ENCODE measurements around the gene AK5.

The AK5 gene

DNA sequence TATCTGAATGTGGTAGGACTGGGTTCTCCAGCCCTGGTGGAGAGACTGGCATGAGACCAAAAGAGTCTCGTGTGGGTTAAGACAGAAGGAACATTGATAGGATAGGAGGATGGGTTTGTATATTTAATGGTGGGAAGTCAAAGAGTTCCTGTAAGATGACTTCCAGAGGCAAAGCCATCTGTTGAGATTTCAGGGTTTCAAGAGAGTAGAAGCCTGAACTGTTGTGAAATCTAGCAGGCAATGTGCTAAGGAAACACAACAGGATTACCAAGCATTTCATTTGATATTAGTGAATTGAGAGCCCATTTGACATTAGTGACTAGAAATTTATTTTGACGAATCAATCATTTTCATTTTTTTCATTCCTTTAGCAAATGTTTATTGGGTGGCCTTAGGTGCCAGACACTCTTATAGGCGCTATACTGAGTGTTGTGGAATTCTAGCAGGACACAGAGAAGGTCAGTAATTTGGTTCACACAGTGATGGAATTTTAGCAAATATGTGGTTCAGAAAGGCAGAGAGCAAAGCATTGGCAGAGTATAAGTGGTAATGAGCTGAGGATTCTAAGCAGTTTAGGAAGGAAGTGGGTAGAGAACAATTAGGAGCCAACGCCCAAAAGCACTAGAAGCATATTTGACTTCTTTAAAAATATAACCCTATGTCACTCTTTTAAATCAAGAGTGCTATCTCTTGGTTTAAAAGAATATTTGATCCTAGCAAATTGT lies 149.3 kb downstream of the AK5 start:
- in situ Hi-C loops (cut with MboI; ENCODE audit: low sequenced_read_pairs): no loop called here

DNA sequence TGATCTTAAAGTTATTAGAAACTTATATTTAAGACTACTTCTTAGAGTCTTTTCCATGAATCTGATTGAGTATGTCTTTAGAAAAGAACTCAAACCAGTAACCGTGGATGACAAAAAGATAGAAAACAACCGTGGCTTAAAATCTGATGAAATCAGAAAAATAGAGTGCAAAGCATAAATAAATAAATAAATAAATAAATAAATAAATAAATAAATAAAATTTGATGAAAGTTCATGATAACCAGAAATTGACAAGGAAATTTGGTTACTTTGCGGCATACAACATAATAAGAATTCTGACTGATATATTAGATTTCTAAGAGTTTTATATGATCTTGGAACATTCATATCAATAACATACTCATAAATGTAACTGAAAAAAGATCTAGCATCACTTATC lies 152.1 kb downstream of the AK5 start:
- in situ Hi-C loops (cut with MboI; ENCODE audit: low sequenced_read_pairs): no loop called here

DNA sequence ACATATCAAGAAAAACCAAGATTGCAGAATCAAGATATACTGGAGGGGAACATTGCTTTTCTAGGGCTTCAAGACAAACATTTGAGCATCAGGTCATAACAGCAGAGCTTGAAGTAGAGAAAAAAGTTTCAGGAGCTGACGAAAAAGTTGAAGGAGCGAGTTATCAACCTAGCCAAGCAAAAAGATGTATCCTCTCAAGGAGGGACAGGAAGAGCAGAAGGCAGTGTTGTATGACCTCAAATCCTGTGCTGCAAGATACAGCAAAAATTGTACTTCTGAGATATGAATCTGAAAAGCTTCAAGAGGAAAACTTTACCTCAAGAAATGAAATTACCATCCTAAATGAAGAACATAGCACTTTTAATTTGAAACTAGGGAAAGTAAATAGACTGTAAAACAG lies 153.1 kb downstream of the AK5 start:
- in situ Hi-C loops (cut with MboI; ENCODE audit: low sequenced_read_pairs): no loop called here

DNA sequence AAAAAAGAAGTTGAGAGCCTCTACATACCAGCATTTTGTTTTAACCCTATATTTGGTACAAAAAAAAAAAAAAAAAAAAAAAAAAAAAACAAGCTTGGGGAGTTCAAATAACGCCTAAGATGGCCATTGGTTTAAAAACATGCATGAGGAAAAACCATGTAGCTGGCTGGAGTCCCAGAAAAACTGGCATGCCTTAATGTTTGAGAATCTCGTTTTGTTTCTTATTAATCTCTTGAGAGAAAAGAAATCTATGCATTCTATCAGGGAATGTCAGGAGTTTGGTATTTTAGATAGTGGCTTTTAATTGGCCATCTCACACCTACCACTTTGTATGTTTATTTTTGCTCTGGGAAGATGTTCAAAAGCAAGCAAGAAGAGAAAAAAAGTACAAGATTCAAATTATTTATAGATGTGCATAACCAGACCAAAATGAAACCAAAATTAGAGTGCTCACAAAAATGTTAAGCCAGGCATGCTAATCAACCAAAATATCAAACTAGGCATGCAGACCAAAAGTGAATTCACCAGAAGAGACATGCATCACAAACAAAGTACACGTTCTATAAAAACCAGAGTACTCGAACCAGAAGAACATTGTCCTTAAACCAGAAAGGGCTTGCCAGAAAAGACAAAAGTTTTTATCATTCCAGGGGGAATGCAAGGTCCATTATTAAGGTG lies 156.6 kb downstream of the AK5 start:
- in situ Hi-C loops (cut with MboI; ENCODE audit: low sequenced_read_pairs): no loop called here

DNA sequence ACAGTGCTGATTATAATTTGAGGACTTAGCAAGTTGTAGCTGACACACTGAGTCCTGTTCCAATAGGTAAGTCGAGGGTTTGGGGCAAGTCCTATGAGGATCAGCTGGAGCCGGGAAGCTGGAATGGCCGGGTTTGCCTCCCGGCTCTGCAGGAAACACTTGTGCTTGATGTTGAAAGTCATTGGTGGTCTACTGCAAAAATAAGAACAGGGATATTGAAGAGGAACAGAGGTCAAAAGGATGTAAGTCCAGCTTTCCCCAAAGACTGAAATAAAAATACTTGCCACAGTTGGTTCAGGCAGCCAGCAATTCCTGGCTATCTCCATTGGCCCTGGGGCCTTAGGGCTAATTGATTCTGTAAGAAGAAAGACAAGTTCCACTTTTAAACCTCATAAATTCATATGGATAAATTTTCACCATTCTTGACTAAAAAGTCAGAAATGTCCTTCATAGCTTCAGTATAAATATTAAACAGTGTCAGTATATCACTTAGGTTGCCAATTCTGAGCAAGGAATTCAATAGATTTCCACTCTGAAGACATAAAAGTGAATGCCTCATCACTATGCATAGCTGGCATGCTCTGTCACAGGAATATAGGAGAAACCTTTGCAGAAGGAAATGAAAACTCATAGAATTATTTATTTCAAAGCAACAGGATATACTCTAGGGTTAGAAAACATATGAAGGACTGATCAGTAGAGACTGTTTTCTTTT lies 165.2 kb downstream of the AK5 start:
- in situ Hi-C loops (cut with MboI; ENCODE audit: low sequenced_read_pairs): no loop called here

DNA sequence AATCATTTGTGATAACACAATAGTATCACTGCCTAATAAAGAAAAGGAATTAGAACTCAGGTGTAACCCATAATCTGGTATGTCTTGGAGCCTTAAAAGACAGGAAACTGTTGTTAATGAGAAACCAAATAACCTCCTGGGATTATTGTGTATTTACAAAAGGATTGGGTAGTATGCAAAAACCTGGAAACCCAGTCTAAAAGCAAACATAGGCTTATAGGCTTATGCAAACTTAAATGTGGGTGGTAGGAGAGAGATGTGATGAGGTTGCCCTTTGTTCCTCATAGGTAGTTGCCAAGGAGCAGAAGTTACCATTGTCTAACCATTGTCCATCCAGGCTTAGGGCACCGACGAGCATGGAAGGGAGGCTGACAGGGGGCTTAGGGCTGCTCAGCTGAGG lies 165.8 kb downstream of the AK5 start:
- in situ Hi-C loops (cut with MboI; ENCODE audit: low sequenced_read_pairs): no loop called here

DNA sequence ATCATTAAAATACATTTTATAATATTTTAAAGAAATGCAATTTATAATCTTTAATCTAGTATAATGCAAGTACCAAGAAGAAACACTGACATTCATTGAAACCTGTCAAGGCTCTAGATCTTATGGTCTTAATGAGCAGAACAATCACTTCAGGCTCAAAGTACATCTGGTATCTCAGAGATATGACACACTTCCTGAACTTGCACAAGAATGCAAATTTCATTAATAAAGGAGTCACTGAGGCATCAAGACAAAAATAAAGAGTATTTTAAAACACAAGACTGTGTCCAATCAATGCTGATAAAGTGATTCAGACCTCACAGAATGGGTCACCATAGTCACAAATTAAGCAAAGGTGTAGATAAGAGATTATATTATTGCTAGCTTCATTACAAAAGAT lies 178.1 kb downstream of the AK5 start:
- in situ Hi-C loops (cut with MboI; ENCODE audit: low sequenced_read_pairs): no loop called here

DNA sequence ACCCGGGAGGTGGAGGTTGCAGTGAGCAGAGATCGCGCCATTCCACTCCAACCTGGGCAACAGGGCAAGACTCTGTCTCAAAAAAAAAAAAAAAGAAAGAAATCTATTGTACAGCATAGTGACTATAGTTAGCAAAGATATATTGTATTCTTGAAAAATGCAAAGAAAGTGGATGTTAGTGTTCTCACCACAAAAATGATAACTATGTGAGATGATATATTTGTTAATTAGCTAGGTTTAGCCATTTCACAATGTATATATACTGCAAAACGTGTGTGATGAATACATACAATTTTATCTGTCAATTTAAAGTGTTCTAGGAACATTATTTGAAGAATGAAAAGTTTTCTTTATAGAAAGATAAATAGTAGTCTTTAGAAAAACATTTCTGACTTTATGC lies 179.9 kb downstream of the AK5 start:
- in situ Hi-C loops (cut with MboI; ENCODE audit: low sequenced_read_pairs): no loop called here

DNA sequence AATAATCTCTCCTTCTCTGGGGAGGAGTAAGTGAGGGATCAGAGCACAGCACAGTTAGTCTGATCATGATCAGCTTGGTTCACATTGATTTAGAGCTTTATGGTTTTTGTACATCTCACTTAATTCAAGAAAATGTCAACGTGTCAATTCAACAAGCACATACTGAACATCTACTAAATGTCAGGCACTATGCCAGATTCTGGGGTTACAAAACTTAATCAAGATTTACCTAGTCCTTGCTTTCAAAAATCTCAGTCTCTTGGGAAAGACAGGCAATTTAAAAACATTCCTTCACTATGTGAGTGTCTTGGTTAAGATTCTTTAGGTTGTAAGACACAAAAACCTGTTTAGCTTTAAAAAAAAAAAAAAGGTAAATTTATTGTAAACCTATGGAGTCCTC lies 181.4 kb downstream of the AK5 start:
- in situ Hi-C loops (cut with MboI; ENCODE audit: low sequenced_read_pairs): no loop called here

DNA sequence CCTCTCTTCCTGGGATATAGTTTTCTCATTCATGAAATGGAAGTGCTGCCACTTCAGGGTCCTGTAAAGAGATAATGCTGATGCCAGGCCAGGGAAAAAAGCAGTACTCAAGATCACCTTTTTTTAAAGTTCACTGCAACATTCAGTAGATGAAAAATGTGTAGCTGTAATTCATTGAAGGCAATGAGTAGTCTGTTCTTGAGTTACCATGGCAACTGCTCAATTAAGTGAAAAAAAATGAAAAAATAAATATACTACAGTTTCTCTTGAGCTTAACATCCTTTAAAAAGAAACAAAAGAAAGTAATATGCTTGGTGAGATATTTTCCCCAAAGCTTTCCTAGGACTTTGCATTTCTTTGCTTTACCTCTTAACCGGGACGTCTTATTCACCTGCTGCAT lies 183.3 kb downstream of the AK5 start:
- in situ Hi-C loops (cut with MboI; ENCODE audit: low sequenced_read_pairs): no loop called here

DNA sequence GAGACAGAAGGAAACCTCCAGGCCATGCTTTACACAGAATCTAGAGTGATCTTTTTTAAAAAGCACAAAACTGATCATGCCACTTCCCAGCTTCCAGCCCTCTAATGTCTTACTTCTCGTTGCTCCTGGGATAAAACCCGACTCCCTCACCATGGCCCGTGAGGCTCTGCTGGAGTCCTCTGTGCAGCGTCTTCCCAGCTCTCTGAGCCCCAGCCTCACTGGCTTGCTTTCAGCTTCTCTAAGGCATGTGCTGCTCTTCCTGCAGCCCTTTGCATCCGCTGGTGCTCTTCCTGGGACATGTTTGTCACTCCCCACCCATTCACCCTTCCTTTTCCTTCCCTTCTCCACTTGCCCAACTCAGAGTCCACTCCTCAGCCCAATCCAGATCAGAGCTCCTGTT lies 184.1 kb downstream of the AK5 start:
- in situ Hi-C loops (cut with MboI; ENCODE audit: low sequenced_read_pairs): no loop called here

DNA sequence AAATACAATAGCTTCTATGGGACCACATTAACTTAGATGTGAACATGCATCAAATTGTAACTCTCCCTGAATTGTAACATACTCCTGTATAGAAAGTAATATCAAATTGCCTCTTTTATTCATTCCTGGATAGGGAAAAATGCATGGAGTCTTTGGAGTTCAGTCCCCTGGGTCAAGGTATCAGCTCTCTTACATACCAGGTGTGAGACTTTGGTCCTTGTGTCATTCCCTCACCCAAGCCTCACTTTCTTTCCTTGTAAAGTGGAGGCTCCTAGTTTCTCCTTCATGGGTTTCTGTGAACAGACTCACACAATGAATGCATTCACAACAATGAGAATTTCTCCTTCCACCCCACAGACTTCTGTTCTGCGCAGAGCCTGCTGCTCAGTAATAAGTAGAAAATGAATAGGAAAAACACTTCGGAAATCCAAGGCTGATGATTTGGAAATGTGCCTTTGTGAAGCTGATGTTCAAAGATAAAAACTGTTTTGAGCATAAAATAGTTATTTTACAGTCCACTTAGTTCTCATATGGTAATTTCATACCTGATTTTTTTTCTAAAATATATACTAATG lies 185.3 kb downstream of the AK5 start:
- in situ Hi-C loops (cut with MboI; ENCODE audit: low sequenced_read_pairs): no loop called here

DNA sequence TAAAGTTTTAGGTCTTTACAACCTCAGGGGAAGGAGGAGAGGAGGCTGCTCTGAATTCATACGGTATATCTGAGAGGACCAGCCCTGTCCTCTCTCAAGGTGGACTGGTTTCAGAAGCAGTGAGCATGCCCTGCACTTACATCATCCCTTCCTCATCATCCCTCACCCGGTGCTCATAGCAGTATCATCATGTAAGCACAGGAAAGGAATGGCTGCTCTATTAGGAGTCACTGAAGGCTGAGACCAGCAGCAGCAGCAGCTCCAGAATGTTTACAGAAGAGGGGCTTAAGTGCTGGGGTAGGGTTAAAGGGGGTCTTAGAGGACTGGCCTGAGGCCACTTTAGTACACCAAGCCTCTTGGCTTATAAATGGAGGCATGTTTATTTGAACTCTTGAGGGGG lies 185.9 kb downstream of the AK5 start:
- in situ Hi-C loops (cut with MboI; ENCODE audit: low sequenced_read_pairs): no loop called here

DNA sequence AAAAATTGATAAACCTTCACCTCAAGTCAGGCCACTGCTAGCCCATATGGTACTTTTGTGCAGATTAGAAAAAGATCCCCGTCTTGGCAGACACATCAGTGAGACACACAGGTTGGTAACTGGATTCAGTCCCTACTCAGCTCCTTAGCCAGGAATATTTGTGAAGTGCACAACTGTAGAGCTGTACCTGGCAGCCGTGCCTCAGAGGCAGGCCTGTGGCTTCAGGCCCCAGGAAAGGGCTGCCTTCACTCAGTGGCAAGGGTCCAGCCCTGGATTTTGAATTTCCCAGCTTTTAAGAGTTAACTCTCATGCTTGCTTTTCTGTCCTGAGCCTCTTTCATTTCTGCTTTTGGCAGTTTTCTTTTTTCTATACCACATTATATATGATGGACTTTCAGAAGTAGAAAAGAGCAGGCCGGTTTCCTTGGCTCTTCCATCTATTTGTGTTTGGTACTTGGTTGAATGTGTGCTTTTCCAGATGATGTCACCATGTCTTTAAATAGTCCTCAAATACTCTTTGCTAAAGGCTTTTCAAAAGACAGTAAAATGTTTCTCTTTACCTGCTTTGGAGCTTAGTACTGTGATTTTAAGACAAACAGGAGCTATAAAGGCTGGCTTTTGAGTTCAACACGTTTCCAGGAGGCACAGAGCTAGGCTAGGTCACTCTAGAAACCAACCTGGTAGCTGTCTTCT lies 186.6 kb downstream of the AK5 start:
- in situ Hi-C loops (cut with MboI; ENCODE audit: low sequenced_read_pairs): no loop called here

DNA sequence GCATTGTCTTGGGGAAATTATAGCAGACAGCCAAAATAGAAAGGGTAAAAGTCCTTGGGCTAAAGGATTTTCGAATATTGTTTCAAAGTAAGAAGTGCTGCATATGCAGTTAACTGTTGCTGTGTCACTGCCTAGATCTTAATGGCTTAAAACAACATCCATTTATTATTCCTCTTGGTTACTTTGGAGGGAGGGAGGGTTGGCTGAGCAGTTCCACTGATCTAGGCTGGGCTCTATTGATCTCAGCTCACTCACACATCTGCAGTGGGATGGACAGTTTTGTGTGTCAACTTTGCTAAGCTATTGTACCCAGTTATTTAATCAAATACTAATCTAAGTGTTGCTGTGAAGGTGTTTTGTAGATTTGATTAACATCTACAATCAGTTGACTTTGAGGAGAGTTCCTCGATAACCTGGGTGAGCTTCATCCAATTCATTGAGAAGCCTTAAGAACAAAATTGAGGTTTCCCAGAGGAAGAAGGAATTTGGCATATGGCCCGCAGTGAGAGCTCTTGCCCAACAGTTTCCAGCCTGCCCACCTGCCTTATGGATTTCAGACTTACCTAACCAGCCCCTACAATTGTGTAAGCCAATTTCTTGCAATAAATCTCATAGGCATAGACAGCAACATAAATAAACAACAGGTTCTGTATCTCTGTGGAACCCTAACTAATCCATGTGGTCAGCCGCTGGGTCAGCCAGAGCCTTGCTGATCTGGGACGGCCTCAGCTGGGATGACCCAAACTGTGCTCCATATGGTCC lies 187.3 kb downstream of the AK5 start:
- in situ Hi-C loops (cut with MboI; ENCODE audit: low sequenced_read_pairs): no loop called here

DNA sequence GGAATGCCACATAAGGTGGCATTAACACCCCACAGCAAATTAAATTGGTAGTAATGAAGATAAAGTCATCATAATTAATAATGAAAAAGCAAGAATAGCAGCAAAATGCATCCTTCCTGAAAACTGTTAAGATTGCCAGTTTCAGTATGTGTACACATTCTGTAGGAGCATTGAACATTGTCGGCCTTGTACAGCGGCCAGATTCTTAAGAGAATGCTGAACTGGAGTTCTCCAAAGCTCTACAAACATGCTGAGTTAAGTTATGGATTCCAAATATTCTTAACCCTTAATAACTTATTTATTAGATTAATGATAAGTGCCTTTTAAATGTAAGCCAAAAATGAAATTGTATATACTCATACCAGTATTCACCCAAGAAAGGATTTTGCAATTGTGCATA lies 189.9 kb downstream of the AK5 start:
- in situ Hi-C loops (cut with MboI; ENCODE audit: low sequenced_read_pairs): no loop called here

DNA sequence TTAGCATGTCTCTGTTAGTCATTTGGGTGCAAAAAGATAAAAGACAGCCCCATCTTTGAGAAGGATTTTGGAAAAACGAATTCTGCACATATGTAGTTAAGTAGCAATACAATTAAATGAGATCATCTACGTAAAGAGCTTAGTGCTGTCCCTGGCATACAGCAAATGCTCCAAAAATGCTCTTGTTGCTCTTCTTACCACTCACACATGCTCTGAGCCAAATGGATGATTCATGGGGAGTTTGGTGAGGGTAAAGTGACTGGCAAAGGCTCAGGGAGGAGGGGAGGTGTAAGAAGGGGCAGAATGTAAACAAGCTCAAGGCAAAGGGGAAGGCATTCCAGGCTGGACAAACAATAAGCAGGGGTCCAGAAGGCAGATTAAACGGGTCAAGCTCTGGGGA lies 191.9 kb downstream of the AK5 start:
- in situ Hi-C loops (cut with MboI; ENCODE audit: low sequenced_read_pairs): no loop called here

DNA sequence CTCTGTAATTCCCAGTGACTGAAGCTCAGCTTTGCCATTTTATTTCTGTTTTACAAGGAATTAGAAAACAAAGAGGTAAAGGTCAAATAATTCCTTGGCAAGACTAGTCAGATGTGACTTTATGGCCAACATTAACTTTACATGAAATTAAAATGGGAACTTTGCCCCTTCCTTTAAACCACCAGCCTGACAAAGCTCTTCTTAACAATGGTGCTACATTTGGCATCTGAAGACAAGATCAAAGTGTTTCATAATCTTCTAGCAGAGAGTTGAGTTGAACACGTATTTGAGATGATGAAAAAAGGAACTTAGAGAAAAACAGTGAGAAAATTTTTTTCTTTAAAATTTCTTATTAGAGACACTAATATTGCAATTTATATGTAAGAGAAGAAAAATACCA lies 193.8 kb downstream of the AK5 start:
- in situ Hi-C loops (cut with MboI; ENCODE audit: low sequenced_read_pairs): no loop called here

DNA sequence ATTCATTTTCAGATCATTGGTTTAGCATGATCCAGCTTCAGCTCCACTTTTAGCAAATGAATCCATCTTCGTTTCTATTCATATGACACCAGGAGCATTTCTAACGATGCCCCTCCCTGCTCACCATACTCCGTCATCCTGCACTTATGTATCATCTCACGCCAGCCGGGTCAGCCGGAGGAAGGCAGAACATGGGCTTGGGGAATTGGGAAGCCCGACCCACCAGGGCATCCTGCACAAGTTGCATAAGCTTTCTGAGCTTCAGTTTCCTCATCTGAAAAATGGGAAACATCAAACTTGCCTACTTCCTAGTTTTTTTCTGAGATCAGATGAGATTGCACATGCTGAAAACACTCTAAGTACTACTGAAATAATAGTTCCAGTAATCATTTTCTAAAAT lies 194.7 kb downstream of the AK5 start:
- in situ Hi-C loops (cut with MboI; ENCODE audit: low sequenced_read_pairs): no loop called here

DNA sequence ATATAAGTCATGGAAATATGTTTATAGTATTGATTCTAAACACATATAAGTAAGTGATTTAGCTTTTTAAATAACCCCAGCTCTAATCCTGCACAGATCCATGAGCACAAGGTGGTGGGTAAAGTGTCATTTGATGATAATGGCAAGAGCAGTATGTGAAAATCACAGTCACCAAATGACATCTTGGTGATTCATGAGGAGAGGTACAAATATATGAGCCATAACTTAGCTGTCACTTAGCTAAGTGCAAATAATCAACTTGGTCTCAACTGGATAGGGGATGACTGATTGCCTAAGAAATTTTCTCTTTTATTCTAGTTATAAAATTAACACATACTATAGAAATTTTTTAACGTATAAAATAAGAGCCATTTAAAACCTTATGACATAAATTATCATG lies 202.5 kb downstream of the AK5 start:
- in situ Hi-C loops (cut with MboI; ENCODE audit: low sequenced_read_pairs): no loop called here

DNA sequence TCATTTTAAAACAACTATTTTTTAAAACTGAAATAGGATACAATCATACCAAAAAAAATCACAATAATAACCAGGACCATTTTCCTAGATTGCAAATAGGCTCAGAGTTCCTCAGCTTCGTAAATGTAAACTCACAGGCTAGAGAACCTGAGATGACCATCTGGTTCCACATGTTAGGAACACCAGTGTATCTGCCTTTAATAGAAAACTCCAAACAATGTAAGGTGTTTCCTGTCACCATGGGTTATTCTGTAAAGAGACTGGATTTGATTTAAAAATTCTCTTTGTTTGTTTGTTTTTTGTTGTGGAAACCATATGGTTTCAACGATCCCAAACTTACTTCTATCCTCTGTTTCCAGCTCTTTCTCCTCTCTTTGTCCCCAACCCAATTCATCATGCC lies 203.1 kb downstream of the AK5 start:
- in situ Hi-C loops (cut with MboI; ENCODE audit: low sequenced_read_pairs): no loop called here
